Memory B cell (primary cell): ENCODE measurements around the gene PAQR4.
"Not testable (repeated sequence)": the region's sequence is repeated elsewhere in the genome, so short reads cannot be mapped to it uniquely, and the experiment has no call there.

Source experiments
- ATAC-seq: fragments of 150-1000 bp; cut with Tn5 transposase; 2 replicates; pipeline ENCODE4 v1.10.0; 2021; ENCODE audit warnings: low read depth, mild to moderate bottlenecking, moderate library complexity
- DNase-seq, 2 donors: peaks; one replicate each; pipeline ENCODE4 v3.0.0; 2022; ENCODE audit warnings: low spot score in 2 of 2
- H3K27ac Mint-ChIP-seq: one replicate; pipeline ENCODE4 v1.8.0; 2022; ENCODE audit warnings: mild to moderate bottlenecking, moderate library complexity, mixed read lengths
- H3K27me3 Mint-ChIP-seq: one replicate; pipeline ENCODE4 v1.8.0; 2022; ENCODE audit warnings: mixed read lengths
- H3K36me3 Mint-ChIP-seq: one replicate; pipeline ENCODE4 v1.8.0; 2022; ENCODE audit warnings: mild to moderate bottlenecking, mixed read lengths
- H3K4me1 Mint-ChIP-seq: one replicate; pipeline ENCODE4 v1.8.0; 2022; ENCODE audit warnings: mixed read lengths
- H3K4me3 Mint-ChIP-seq: one replicate; pipeline ENCODE4 v1.8.0; 2022; ENCODE audit warnings: mild to moderate bottlenecking, moderate library complexity, mixed read lengths
- H3K9me3 Mint-ChIP-seq: one replicate; pipeline ENCODE4 v1.8.0; 2022; ENCODE audit warnings: mixed read lengths

Gene PAQR4

DNA sequence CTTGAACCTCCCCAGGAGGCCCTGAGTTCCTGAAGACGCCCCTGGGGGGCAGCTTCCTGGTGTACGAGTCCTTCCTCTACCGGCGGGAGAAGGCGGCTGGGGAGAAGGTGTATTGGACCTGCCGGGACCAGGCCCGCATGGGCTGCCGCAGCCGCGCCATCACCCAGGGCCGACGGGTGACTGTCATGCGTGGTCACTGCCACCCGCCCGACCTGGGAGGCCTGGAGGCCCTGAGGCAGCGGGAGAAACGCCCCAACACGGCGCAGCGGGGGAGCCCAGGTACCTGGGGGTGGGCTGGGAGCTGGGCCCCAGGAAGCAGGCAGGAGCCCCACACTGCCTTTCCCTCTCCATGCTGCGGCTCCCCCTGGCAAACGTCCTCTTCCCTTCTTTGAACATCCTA is 35.4 kb upstream of the PAQR4 start:
- no peak for ATAC-seq
- DNase-seq: no peak
- Mint-ChIP-seq H3K4me3 (no peak overlapping the region), H3K4me1 (peaks cover 4% of the 10 kb centered on the region), H3K27ac (no peak overlapping the region), H3K27me3 (no peaks in the 10 kb centered on the region), H3K36me3 (peaks cover 19% of the 10 kb centered on the region), H3K9me3 (no peaks in the 10 kb centered on the region)

DNA sequence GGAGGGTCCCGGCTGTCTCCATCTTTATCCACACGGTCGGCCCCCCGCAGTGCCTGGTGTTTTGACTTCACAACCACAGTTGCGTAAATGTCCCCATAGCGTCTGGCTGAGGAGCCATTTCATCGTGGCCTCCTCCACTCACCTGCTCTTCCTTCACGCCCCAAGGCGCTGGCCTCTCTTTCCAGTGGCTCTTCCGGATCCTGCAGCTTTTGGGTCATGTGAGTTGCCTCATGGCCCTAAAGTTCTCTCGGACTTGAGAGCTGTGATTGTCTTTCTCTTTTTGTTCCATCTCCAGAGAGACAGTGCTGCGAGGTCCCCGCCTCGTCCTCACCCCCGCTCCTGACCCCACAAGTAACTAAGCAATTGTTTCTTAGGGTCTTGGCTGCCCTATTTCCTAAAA is 34.7 kb upstream of the PAQR4 start:
- Mint-ChIP-seq H3K27me3 (no peaks in the 10 kb centered on the region), H3K9me3 (no peaks in the 10 kb centered on the region), H3K36me3 (peaks cover 21% of the 10 kb centered on the region), H3K27ac (no peak overlapping the region), H3K4me1 (peaks cover 4% of the 10 kb centered on the region), H3K4me3 (no peak overlapping the region)
- ATAC-seq (no peak), DNase-seq (no peak)

DNA sequence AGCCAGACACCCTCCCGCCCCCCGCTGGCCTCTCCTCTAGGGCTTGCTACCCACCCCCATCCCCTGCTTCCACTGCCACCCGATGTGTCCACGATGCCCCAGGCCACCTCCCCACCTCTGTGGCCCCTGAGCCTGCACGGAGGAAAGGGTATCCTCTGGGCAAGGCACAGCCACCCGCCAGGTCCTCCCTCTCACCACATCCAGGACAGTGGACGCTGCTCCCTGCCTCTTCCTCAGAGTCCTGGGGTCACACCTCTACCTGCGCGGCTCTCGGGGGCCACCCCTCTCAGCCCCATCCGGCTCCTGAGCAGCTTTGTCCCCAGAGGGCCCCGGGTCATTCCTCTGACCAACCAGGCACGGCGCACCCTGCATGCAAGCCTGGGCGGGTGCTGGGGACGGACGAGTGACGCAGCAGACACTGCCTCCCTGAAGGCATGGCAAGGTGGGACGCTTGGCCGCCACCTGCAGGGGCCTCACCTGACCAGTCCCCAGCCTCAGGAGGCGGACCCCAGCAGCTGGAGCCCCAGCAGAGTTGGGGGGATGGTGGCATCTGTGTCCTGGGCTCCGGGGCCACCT is 32.6 kb upstream of the PAQR4 start:
- Mint-ChIP-seq H3K27ac (no peak overlapping the region), H3K4me1 (peaks cover 4% of the 10 kb centered on the region), H3K9me3 (no peaks in the 10 kb centered on the region), H3K36me3 (peaks cover 23% of the 10 kb centered on the region), H3K27me3 (no peaks in the 10 kb centered on the region), H3K4me3 (no peak overlapping the region)
- ATAC-seq (no peak), DNase-seq (no peak)

DNA sequence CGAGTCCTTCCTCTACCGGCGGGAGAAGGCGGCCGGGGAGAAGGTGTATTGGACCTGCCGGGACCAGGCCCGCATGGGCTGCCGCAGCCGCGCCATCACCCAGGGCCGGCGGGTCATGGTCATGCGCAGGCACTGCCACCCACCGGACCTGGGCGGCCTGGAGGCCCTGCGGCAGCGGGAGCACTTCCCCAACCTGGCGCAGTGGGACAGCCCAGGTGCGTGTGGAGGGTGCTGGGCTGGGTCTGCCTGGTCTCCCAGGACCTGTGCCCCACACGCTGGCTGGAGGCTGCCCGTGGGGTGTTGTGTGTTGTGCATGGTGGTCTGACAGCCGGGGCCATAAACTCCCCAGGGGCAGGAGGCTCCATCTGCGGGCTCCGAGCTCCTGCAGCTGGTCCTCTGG is 32.0 kb upstream of the PAQR4 start:
- Mint-ChIP-seq H3K4me1 (peaks cover 4% of the 10 kb centered on the region), H3K27ac (no peak overlapping the region), H3K9me3 (no peaks in the 10 kb centered on the region), H3K27me3 (no peaks in the 10 kb centered on the region), H3K36me3 (peaks cover 24% of the 10 kb centered on the region), H3K4me3 (no peak overlapping the region)
- ATAC-seq (no peak), DNase-seq (no peak)

DNA sequence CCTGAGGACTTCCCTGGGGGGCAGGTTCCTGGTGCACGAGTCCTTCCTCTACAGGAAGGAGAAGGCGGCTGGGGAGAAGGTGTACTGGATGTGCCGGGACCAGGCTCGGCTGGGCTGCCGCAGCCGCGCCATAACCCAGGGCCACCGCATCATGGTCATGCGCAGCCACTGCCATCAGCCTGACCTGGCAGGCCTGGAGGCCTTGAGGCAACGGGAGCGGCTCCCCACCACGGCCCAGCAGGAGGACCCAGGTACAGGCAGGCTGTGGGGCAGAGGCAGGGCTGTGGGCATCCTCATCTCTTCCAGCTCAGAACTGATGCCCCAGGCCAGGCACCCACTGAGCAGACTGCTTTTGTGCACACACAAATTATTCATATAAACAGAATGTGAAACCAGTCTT is 30.9 kb upstream of the PAQR4 start:
- H3K9me3 Mint-ChIP-seq: no peaks in the 10 kb centered on the region
- H3K4me1 Mint-ChIP-seq: peaks cover 4% of the 10 kb centered on the region
- no peak overlapping the region for H3K27ac Mint-ChIP-seq
- peaks cover 27% of the 10 kb centered on the region for H3K36me3 Mint-ChIP-seq
- ATAC-seq (no peak), DNase-seq (no peak)
- no peak overlapping the region for H3K4me3 Mint-ChIP-seq
- H3K27me3 Mint-ChIP-seq: no peaks in the 10 kb centered on the region

DNA sequence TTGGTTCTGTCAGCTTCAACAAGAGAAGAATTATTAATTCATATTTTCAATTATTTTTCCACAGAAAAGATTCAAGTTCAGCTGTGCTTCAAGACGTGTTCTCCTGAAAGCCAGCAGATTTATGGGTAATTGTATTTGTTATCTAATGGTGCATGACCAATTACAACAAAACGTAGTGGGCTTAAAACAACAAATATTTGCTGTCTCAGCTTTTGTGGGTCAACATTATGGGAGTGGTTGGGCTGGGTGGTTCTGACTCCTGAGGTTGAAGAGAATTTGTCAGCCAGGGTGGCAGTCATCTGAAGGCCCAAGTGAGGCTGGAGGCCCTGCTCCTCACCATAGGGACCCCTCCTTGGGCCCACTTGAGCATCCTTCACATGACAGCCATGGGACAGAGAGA is 29.2 kb upstream of the PAQR4 start:
- no peaks in the 10 kb centered on the region for H3K9me3 Mint-ChIP-seq
- H3K36me3 Mint-ChIP-seq: peaks cover 22% of the 10 kb centered on the region
- DNase-seq: no peak
- H3K27ac Mint-ChIP-seq: no peak overlapping the region
- no peak for ATAC-seq
- no peak overlapping the region for H3K4me3 Mint-ChIP-seq
- H3K4me1 Mint-ChIP-seq: peaks cover 2% of the 10 kb centered on the region
- no peaks in the 10 kb centered on the region for H3K27me3 Mint-ChIP-seq

DNA sequence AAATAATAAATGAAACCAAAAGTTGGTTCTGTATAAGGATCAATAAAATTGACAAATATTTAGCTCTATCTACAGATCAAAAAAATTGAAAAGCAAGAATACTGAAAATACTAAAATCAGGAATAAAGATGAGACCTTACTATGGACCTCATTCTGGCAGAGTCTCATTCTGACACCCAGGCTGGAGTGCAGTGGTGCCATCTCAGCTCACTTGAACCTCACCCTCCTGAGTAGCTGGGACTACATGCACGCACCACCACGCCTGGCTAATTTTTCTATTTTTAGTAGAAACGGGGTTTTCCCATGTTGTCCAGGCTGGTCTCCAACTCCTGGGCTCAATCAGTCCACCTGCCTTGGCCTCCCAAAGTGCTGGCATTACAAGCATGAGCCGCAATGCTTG is 27.1 kb upstream of the PAQR4 start:
- Mint-ChIP-seq H3K36me3 (peaks cover 18% of the 10 kb centered on the region), H3K27ac (no peak overlapping the region)

DNA sequence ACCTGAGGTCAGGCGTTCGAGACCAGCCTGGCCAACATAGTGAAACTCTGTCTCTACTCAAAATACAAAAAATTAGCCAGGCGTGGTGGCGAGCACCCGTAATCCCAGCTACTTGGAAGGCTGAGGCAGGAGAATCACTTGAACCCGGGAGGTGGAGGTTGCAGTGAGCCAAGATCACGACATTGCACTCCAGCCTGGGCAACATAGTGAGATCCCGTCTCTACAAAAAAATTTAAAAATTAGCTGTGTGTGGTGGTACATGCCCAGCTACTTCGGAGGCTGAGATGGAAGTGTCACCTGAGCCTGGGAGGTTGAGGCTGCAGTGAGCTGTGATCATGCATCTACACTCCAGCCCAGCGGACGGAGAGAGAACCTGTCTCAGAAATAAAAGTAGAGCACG is 25.4 kb upstream of the PAQR4 start:
- not testable (repeated sequence) for DNase-seq, H3K4me3 Mint-ChIP-seq, H3K27ac Mint-ChIP-seq, ATAC-seq, H3K4me1 Mint-ChIP-seq, H3K9me3 Mint-ChIP-seq, H3K27me3 Mint-ChIP-seq
- H3K36me3 Mint-ChIP-seq: peaks cover 21% of the 10 kb centered on the region

More for the DNA sequence above, 27.1 kb upstream of the PAQR4 start:
- H3K9me3 Mint-ChIP-seq: no peaks in the 10 kb centered on the region
- no peak for ATAC-seq
- H3K4me3 Mint-ChIP-seq: no peak overlapping the region
- H3K4me1 Mint-ChIP-seq: no peaks in the 10 kb centered on the region
- DNase-seq: no peak
- H3K27me3 Mint-ChIP-seq: no peaks in the 10 kb centered on the region

DNA sequence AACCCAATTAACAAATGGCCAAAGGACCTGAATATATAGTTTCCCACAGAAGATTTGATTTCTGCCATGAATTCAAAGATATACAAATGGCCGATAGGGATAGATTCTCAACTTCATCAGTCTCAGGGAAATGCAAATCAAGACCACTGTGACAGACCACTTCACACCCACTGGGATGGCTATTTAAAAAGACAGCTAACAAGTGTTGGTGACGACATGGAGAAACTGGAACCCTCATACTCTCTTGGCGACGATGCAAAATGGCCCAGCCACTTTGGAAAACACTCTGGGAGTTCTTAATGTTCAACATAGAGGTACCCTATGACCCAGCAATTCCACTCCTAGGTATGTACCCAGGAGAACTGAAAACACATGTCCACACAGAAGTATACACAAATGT is 22.5 kb upstream of the PAQR4 start:
- H3K27ac Mint-ChIP-seq: no peak overlapping the region
- no peaks in the 10 kb centered on the region for H3K27me3 Mint-ChIP-seq
- H3K9me3 Mint-ChIP-seq: no peaks in the 10 kb centered on the region
- H3K36me3 Mint-ChIP-seq: peaks cover 21% of the 10 kb centered on the region
- no peaks in the 10 kb centered on the region for H3K4me1 Mint-ChIP-seq
- DNase-seq (no peak), ATAC-seq (no peak)
- H3K4me3 Mint-ChIP-seq: no peak overlapping the region

DNA sequence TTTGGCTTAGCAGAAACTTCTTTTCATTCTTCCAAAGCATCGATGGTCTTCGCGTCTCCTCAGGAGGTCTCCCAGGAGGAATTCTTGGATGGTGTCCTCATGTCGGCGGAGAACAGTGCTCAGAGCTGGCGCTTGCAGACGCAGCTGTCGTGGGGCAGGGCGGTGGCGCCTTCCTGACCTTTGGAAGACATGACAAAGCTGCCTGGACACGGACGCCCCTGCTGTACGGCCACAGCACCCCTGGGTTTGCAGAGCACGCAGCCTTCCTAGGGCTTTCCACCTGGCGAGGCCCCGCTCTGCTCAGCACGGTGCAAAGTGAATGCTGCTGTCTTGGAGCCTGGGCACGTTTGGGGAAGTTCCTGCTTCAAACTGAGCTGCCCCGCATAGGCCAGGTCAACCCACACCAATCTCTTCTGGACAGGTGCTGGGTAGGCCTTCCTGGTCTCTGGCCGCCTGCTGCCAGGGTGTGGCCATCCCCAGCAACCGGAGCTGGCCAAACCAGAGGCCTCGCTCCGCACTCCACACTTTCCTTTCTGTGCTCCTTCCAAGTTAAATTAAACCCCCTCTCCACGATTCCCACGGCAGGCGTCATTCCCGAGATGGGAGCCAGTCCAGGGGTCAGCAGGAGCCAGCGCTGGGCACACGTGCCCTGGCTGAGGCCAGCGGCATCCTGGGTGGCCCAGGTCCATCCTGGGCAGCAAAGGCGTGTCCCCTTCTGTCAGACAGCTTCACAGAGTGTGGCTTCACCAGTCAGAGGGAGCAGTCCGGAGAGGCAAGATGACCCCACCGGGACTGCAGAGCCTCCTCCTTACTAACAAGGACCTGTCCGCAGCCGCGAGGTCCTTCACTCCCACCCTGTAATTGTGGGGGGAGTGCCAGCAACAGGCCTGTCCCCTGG is 20.1 kb upstream of the PAQR4 start:
- H3K4me1 Mint-ChIP-seq: no peaks in the 10 kb centered on the region
- peaks cover 11% of the 10 kb centered on the region for H3K36me3 Mint-ChIP-seq
- H3K27me3 Mint-ChIP-seq: no peaks in the 10 kb centered on the region
- ATAC-seq: no peak
- no peaks in the 10 kb centered on the region for H3K9me3 Mint-ChIP-seq
- DNase-seq: no peak
- H3K27ac Mint-ChIP-seq: no peak overlapping the region
- H3K4me3 Mint-ChIP-seq: no peak overlapping the region

DNA sequence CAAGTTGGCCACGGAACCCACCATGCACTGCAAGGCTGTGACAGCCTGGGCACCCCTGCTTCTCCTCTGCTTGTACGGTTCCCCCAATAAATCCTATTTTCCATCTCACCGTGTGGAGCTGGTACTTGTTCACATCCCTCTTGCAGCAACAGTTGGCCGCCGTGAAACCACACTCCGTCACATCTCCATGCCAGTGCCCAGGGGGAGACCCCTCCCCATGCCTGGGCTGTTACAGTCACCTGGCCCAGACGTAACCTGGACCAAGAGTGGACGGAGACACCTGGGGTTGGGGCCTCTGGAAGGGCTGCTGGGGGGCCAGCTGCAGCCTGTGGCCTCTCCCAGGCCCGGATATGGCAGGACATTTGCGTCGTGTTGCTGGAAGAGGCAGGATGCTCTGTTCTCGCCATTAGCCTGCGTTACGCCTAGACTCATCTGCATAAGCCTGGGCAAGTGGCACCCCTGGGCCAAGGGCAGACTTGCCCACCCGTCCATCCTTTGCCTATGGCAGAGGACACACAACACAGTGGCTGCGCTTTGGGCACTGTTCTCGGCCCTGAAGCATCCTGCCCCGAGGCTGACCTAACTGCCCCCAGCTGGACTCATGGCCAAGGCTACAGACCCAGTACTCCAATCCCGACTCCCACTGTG is 19.3 kb upstream of the PAQR4 start:
- no peaks in the 10 kb centered on the region for H3K4me1 Mint-ChIP-seq
- H3K27ac Mint-ChIP-seq: no peak overlapping the region
- no peak for DNase-seq
- H3K4me3 Mint-ChIP-seq: no peak overlapping the region
- no peak for ATAC-seq
- H3K9me3 Mint-ChIP-seq: no peaks in the 10 kb centered on the region
- peaks cover 11% of the 10 kb centered on the region for H3K36me3 Mint-ChIP-seq
- H3K27me3 Mint-ChIP-seq: peaks cover 2% of the 10 kb centered on the region

DNA sequence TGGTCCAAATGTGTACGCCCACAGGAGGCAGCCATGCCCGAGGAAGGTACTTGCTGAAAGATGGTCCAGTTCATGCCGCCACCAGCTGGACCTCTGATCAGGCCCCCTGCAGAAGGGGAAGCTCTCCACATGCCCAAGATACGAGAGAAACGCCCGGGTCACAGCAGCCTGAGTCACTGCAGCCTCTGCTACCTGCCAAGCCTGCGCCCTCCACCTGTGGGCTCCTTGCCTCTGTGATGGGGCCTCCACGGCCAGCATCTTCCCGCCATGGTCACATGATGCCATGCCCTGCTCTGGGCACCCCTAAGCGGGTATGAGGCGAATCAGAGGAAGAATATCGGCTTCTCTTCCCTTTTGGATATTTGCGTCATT is 18.8 kb upstream of the PAQR4 start:
- peaks cover 2% of the 10 kb centered on the region for H3K27me3 Mint-ChIP-seq
- H3K9me3 Mint-ChIP-seq: no peaks in the 10 kb centered on the region
- H3K36me3 Mint-ChIP-seq: peaks cover 11% of the 10 kb centered on the region
- H3K27ac Mint-ChIP-seq: no peak overlapping the region
- H3K4me1 Mint-ChIP-seq: no peaks in the 10 kb centered on the region
- no peak overlapping the region for H3K4me3 Mint-ChIP-seq
- ATAC-seq (no peak), DNase-seq (no peak)

DNA sequence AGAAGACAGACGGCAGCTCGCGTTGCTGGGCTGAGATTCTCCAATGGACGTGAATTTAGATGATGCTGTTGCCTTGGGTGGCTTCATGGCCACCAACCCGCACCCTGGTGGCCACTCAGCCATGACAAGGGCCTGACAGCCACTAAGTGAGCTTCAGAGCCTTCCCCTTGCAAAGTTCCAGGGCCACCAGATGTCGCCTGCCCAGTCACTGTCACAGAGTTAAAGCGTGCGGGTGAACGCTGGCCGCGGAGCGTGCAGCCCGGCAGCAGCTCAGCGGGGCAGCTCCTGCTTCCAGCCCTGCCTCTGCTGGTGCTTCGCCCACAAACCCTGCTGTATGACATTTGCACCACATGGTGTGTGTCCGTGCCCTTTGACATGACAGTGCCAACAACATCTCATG is 18.4 kb upstream of the PAQR4 start:
- Mint-ChIP-seq H3K27me3 (peaks cover 2% of the 10 kb centered on the region), H3K27ac (no peak overlapping the region), H3K4me1 (no peaks in the 10 kb centered on the region), H3K4me3 (no peak overlapping the region), H3K36me3 (peaks cover 11% of the 10 kb centered on the region), H3K9me3 (no peaks in the 10 kb centered on the region)
- ATAC-seq: no peak
- DNase-seq: no peak

DNA sequence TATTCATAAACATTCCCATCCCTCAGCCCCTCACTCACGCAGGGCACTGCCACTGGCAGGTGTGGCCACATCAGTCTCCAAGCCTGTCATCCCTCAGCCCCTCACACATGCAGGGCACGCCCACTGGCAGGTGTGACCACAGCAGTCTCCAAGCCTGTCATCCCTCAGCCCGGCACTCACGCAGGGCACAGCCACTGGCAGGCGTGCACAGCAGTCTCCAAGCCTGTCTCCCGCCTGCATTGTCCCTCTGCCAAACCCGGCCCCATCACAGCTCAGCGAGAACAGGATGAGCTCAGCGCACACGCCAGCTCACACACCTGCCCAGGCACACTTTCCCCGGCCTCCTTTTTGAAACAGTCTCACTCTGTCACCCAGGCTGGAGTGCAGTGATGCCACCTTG is 16.5 kb upstream of the PAQR4 start:
- no peak for ATAC-seq
- peaks cover 6% of the 10 kb centered on the region for H3K36me3 Mint-ChIP-seq

More for the DNA sequence above, 16.5 kb upstream of the PAQR4 start:
- Mint-ChIP-seq H3K4me3 (no peak overlapping the region), H3K27ac (no peak overlapping the region), H3K4me1 (no peaks in the 10 kb centered on the region), H3K27me3 (peaks cover 11% of the 10 kb centered on the region), H3K9me3 (no peaks in the 10 kb centered on the region)
- DNase-seq: no peak
